Measurements from ENCODE around the gene NBPF1. TPM values are rescaled to one million over a fixed set of nuclear protein-coding genes. Genes with fewer than 3 reads are reported as not detected.
"Not testable (repeated sequence)": the region's sequence is repeated elsewhere in the genome, so short reads cannot be mapped to it uniquely, and the experiment has no call there.

NBPF1 gene
- total RNA-seq, 1 donor from 2014 or later: 46.3 TPM

DNA sequence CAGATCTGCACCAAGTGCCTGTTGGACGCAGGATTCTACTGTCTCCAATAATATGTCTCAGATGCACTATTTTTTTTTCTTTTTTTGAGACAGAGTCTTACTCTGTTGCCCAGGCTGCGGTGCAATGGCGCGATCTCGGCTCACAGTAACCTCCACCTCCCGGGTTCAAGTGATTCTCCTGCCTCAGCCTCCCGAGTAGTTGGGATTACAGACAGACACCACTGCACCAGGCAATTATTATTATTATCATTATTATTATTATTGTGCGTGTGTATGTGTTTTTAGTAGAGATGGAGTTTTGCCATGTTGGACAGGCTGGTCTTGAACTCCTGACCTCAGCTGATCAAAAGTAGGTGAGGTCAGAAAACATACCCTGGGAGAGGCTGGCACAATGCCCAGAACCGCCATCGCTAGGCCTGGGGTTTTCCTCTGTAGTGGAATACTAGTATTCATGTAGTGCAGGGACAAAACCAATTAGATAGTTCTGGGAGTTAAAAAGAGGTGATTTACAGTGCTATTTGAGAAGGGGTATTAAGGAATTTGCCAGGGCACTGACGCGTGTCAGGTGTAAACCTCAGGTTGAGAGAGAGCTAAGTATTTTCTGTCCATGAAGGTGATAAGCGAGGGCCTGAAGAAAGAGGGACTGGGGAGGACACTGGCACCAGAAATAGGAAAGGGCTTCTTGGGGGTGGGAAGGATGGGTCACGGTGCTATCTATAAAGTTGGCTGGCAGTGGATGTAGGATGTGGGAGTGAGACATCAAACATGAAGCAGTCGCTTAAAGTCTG lies 100.5 kb downstream of the NBPF1 start:
- not testable (repeated sequence) for DNase-seq

Other genes with a start within 250 kb of the NBPF1 start
- 23.5 and 48.7 TPM in 2 replicates for gene SZRD1, start 246.3 kb downstream of the NBPF1 start, total RNA-seq
- gene SPATA21, start 176.1 kb downstream of the NBPF1 start, total RNA-seq: under 0.01 TPM in 1 of 2 replicates, not detected in the other
- gene NECAP2, start 172.8 kb downstream of the NBPF1 start, total RNA-seq: 195 and 263 TPM in 2 replicates
- gene RNU1-1, start 99.3 kb downstream of the NBPF1 start, total RNA-seq: under 0.01 TPM in 2 replicates
- under 0.01 TPM in 2 replicates for gene RNU1-3, start 53.4 kb upstream of the NBPF1 start, total RNA-seq
- under 0.01 TPM in 2 replicates for gene RNU1-4, start 127.0 kb upstream of the NBPF1 start, total RNA-seq